OCI-LY1 (cell line): ENCODE results near the gene GDA.

Source experiments
- H2AFZ ChIP-seq: fragments of 200-600 bp; sonication (generic), shearing (Covaris generic); 2 replicates; pipeline ENCODE4 v1.6.0; 2014; ENCODE audit warnings: antibody characterized with exemption, mild to moderate bottlenecking, low read length
- H3F3A ChIP-seq: fragments of 200-600 bp; sonication (generic), shearing (Covaris generic); 2 replicates; pipeline ENCODE4 v1.6.0; 2014; ENCODE audit warnings: mild to moderate bottlenecking, antibody characterized with exemption, low read length, moderate library complexity; ENCODE audit not compliant: insufficient read depth
- H3K27ac ChIP-seq: fragments of 200-600 bp; sonication (generic); 2 replicates; pipeline ENCODE4 v1.5.1; 2014; ENCODE audit warnings: low read length, mixed run types, mild to moderate bottlenecking, low read depth; ENCODE audit not compliant: poor library complexity, severe bottlenecking
- H3K27me3 ChIP-seq: fragments of 200-600 bp; sonication (generic); 2 replicates; pipeline ENCODE4 v1.6.0; 2014; ENCODE audit warnings: antibody characterized with exemption, mild to moderate bottlenecking, low read length, moderate library complexity; ENCODE audit not compliant: insufficient read depth
- H3K36me3 ChIP-seq: fragments of 200-600 bp; sonication (generic); 2 replicates; pipeline ENCODE4 v1.6.1; 2014; ENCODE audit warnings: mild to moderate bottlenecking, antibody characterized with exemption, low read length, moderate library complexity, mixed read lengths; ENCODE audit not compliant: insufficient read depth
- H3K4me1 ChIP-seq: fragments of 200-600 bp; sonication (generic); 2 replicates; pipeline ENCODE4 v1.5.1; 2014; ENCODE audit warnings: mild to moderate bottlenecking, low read length, moderate library complexity; ENCODE audit not compliant: insufficient read depth, severe bottlenecking
- H3K4me2 ChIP-seq: fragments of 200-600 bp; sonication (generic), shearing (Covaris generic); 2 replicates; pipeline ENCODE4 v1.6.1; 2014; ENCODE audit warnings: low read length
- H3K4me3 ChIP-seq: fragments of 200-600 bp; sonication (generic); 2 replicates; pipeline ENCODE4 v1.5.1; 2014; ENCODE audit warnings: low read length, low read depth, mild to moderate bottlenecking, mixed read lengths; ENCODE audit not compliant: poor library complexity, severe bottlenecking
- H3K79me2 ChIP-seq: fragments of 200-600 bp; shearing (Covaris generic); 2 replicates; pipeline ENCODE4 v1.6.1; 2016; ENCODE audit warnings: mixed run types, low read length, mixed read lengths; ENCODE audit not compliant: insufficient read depth
- H3K9ac ChIP-seq: fragments of 200-600 bp; sonication (generic), shearing (Covaris generic); 2 replicates; pipeline ENCODE4 v1.6.1; 2014; ENCODE audit warnings: mild to moderate bottlenecking, low read length, mixed read lengths
- H3K9me2 ChIP-seq: fragments of 200-600 bp; sonication (generic), shearing (Covaris generic); 2 replicates; pipeline ENCODE4 v1.6.1; 2014; ENCODE audit warnings: low read depth, mild to moderate bottlenecking, low read length, mixed read lengths
- H3K9me3 ChIP-seq: fragments of 200-600 bp; shearing (Covaris generic); 2 replicates; pipeline ENCODE4 v1.6.1; 2014; ENCODE audit warnings: low read length, mixed read lengths
- H4K20me1 ChIP-seq: fragments of 200-600 bp; sonication (generic), shearing (Covaris generic); 2 replicates; pipeline ENCODE4 v1.6.0; 2016; ENCODE audit warnings: mild to moderate bottlenecking, low read length; ENCODE audit not compliant: insufficient read depth
- CTCF ChIP-seq: fragments of 200-600 bp; sonication (generic), shearing (Covaris generic); IDR thresholded peaks from 2 replicates; pipeline ENCODE4 v1.5.1; 2017; ENCODE audit warnings: mild to moderate bottlenecking, antibody characterized with exemption, low read length, moderate library complexity, mixed read lengths
- EZH2 ChIP-seq: fragments of 200-600 bp; sonication (generic), shearing (Covaris generic); IDR thresholded peaks from 2 replicates; pipeline ENCODE4 v1.8.0; 2017; ENCODE audit warnings: borderline replicate concordance, mixed run types, mild to moderate bottlenecking, antibody characterized with exemption, low read length, moderate library complexity, mixed read lengths

The GDA gene

GRCh38 chr9:72154468-72155285 is 5.4 kb downstream of the GDA start:
- Histone ChIP-seq H3F3A (no peaks in the 10 kb centered on the region), H3K4me3 (no peak overlapping the region), H3K9me3 (no peaks in the 10 kb centered on the region), H3K4me1 (no peaks in the 10 kb centered on the region), H3K4me2 (no peak overlapping the region), H3K9ac (no peak overlapping the region), H2AFZ (no peak overlapping the region), H3K36me3 (no peaks in the 10 kb centered on the region), H3K27me3 (no peaks in the 10 kb centered on the region), H3K79me2 (no peaks in the 10 kb centered on the region), H4K20me1 (no peaks in the 10 kb centered on the region), H3K27ac (no peak overlapping the region), H3K9me2 (no peaks in the 10 kb centered on the region)
- TF ChIP-seq EZH2 (no peak), CTCF (no peak)

- Histone ChIP-seq H3K27me3 (no peaks in the 10 kb centered on the region), H3K9me3 (no peaks in the 10 kb centered on the region), H3F3A (no peaks in the 10 kb centered on the region), H3K4me1 (no peaks in the 10 kb centered on the region), H4K20me1 (no peaks in the 10 kb centered on the region), H3K4me3 (no peak overlapping the region), H3K27ac (no peak overlapping the region), H3K79me2 (no peaks in the 10 kb centered on the region), H3K9ac (no peak overlapping the region), H3K4me2 (no peak overlapping the region), H3K36me3 (no peaks in the 10 kb centered on the region), H2AFZ (no peak overlapping the region), H3K9me2 (no peaks in the 10 kb centered on the region)
- TF ChIP-seq CTCF, result no peak
- TF ChIP-seq EZH2, result no peak
Observed at GRCh38 chr9:72155301-72155700, 6.1 kb downstream of the GDA start.

GRCh38 chr9:72156586-72156985 is 7.3 kb downstream of the GDA start:
- Histone ChIP-seq H3F3A (no peaks in the 10 kb centered on the region), H3K4me3 (no peak overlapping the region), H3K4me2 (no peak overlapping the region), H2AFZ (no peak overlapping the region), H3K9me3 (no peaks in the 10 kb centered on the region), H3K4me1 (no peaks in the 10 kb centered on the region), H3K27ac (no peak overlapping the region), H3K36me3 (no peaks in the 10 kb centered on the region), H3K79me2 (no peaks in the 10 kb centered on the region), H3K9me2 (no peaks in the 10 kb centered on the region), H3K9ac (no peak overlapping the region), H4K20me1 (no peaks in the 10 kb centered on the region), H3K27me3 (no peaks in the 10 kb centered on the region)
- TF ChIP-seq CTCF (no peak), EZH2 (no peak)
